BJ (cell line): ENCODE measurements around the gene TMEM150B. TPM values are rescaled to one million over a fixed set of nuclear protein-coding genes. Genes with fewer than 3 reads are reported as not detected.

Source experiments
- CTCF ChIA-PET: fragments of 350-600 bp; formaldehyde crosslinking; extraction: SDS; loops from one replicate; lab custom pipeline; 2021; ENCODE audit warnings: antibody characterized with exemption, inconsistent platforms; lab: Yijun Ruan, JAX
- POLR2A ChIA-PET: fragments of 300-600 bp; sonication (Branson Sonifier 250); formaldehyde crosslinking; extraction: SDS; loops from one replicate; lab custom pipeline; 2021; ENCODE audit warnings: antibody characterized with exemption; lab: Charles Lee
- DNase-seq: peaks from one replicate; pipeline ENCODE4 v3.0.0-alpha.2; 2011; ENCODE audit warnings: low read depth
- H3K27me3 ChIP-seq: 2 replicates; pipeline ENCODE4 v1.6.0; 2011; ENCODE audit warnings: low read length; ENCODE audit not compliant: control insufficient read depth, insufficient read depth
- H3K36me3 ChIP-seq: 2 replicates; pipeline ENCODE4 v1.5.1; 2011; ENCODE audit warnings: low read length; ENCODE audit not compliant: control insufficient read depth, insufficient read depth
- H3K4me3 ChIP-seq: 2 replicates; pipeline ENCODE4 v1.5.1; 2011; ENCODE audit warnings: low read depth, mild to moderate bottlenecking, control low read depth, low read length
- polyA plus RNA-seq: library from polyadenylated mRNA; depleted of rRNA; stranded (reverse); fragments of >200 nt; gene quantifications from 2 replicates; pipeline ENCODE4 v1.2.3, GENCODE V29; 2011; rRNA removed
- TF ChIP-seq, protein P1 (sequence below): IDR thresholded peaks from 2 replicates; pipeline ENCODE4 v1.5.1; 2011; ENCODE audit warnings: low read depth, mild to moderate bottlenecking, control low read depth, inconsistent platforms, low read length, moderate library complexity; ENCODE audit not compliant: insufficient read depth

TMEM150B gene
- polyA plus RNA-seq, 1 experiment = not detected

DNA sequence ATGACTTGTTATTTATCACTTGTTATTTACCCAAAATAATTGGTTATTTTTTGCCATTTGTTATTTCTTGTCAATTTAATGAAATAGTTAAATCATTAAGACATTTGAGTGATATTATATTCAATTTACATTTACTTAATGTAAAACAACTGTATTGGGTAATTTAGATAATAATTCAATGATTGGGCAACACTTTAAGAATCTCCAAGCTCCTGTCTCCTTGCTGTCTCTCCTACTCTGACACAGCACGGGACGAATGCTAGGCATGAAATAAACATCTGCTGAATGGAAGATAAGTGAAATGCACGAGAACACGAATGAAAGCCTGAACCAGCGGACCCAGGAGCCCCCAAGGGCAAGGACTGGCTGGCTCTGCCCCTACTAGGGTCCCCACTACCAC lies 60.6 kb downstream of the TMEM150B start:
- Histone ChIP-seq H3K36me3 (no peaks in the 10 kb centered on the region), H3K4me3 (no peak overlapping the region), H3K27me3 (no peaks in the 10 kb centered on the region)
- TF ChIP-seq, protein P1, sequence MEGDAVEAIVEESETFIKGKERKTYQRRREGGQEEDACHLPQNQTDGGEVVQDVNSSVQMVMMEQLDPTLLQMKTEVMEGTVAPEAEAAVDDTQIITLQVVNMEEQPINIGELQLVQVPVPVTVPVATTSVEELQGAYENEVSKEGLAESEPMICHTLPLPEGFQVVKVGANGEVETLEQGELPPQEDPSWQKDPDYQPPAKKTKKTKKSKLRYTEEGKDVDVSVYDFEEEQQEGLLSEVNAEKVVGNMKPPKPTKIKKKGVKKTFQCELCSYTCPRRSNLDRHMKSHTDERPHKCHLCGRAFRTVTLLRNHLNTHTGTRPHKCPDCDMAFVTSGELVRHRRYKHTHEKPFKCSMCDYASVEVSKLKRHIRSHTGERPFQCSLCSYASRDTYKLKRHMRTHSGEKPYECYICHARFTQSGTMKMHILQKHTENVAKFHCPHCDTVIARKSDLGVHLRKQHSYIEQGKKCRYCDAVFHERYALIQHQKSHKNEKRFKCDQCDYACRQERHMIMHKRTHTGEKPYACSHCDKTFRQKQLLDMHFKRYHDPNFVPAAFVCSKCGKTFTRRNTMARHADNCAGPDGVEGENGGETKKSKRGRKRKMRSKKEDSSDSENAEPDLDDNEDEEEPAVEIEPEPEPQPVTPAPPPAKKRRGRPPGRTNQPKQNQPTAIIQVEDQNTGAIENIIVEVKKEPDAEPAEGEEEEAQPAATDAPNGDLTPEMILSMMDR = no peak
- no peak for DNase-seq
- ChIA-PET CTCF (no interaction called here), POLR2A (no interaction called here)

Other genes with a start within 250 kb of the TMEM150B start
- gene EPS8L1, start 249.5 kb downstream of the TMEM150B start, polyA plus RNA-seq = 3.6 and 4.4 TPM in 2 replicates
- gene PPP1R12C, start 207.7 kb downstream of the TMEM150B start, polyA plus RNA-seq = 36.0 and 50.8 TPM in 2 replicates
- 10.4 and 10.5 TPM in 2 replicates for gene TNNT1, start 176.1 kb downstream of the TMEM150B start, polyA plus RNA-seq
- gene TNNI3, start 167.6 kb downstream of the TMEM150B start, polyA plus RNA-seq = 0.12 TPM in 1 of 2 replicates, not detected in the other
- 0.39 and 0.51 TPM in 2 replicates for gene DNAAF3, start 158.7 kb downstream of the TMEM150B start, polyA plus RNA-seq
- gene SYT5, start 145.1 kb downstream of the TMEM150B start, polyA plus RNA-seq = 0.26 and 0.47 TPM in 2 replicates
- 2.2 and 4.3 TPM in 2 replicates for gene PTPRH, start 115.8 kb downstream of the TMEM150B start, polyA plus RNA-seq
- 0.56 and 1.5 TPM in 2 replicates for gene TMEM86B, start 96.6 kb downstream of the TMEM150B start, polyA plus RNA-seq
- gene PPP6R1, start 66.3 kb downstream of the TMEM150B start, polyA plus RNA-seq = 25.9 and 42.5 TPM in 2 replicates
- 24.4 and 43.8 TPM in 2 replicates for gene HSPBP1, start 45.2 kb downstream of the TMEM150B start, polyA plus RNA-seq
- 10.6 and 12.8 TPM in 2 replicates for gene BRSK1, start 41.3 kb downstream of the TMEM150B start, polyA plus RNA-seq
- gene KMT5C, start 14.5 kb upstream of the TMEM150B start, polyA plus RNA-seq = 3.7 and 6.4 TPM in 2 replicates
- 0.12 and 0.58 TPM in 2 replicates for gene COX6B2, start 29.4 kb upstream of the TMEM150B start, polyA plus RNA-seq
- 0.02 TPM in 1 of 2 replicates, not detected in the other for gene GARIN5B, start 37.9 kb upstream of the TMEM150B start, polyA plus RNA-seq
- gene IL11, start 45.1 kb upstream of the TMEM150B start, polyA plus RNA-seq = 11.9 and 16.4 TPM in 2 replicates
- 0.93 and 1.3 TPM in 2 replicates for gene TMEM190, start 51.5 kb upstream of the TMEM150B start, polyA plus RNA-seq
- 0.10 and 0.15 TPM in 2 replicates for gene TMEM238, start 59.0 kb upstream of the TMEM150B start, polyA plus RNA-seq
- 485 and 838 TPM in 2 replicates for gene RPL28, start 60.6 kb upstream of the TMEM150B start, polyA plus RNA-seq
- gene UBE2S, start 82.4 kb upstream of the TMEM150B start, polyA plus RNA-seq = 47.7 and 79.4 TPM in 2 replicates
- gene SHISA7, start 118.0 kb upstream of the TMEM150B start, polyA plus RNA-seq = not detected in 2 replicates
- gene ISOC2, start 136.3 kb upstream of the TMEM150B start, polyA plus RNA-seq = 93.8 and 123 TPM in 2 replicates
- not detected in 2 replicates for gene C19orf85, start 139.4 kb upstream of the TMEM150B start, polyA plus RNA-seq
- 0.36 and 0.48 TPM in 2 replicates for gene ZNF628, start 151.3 kb upstream of the TMEM150B start, polyA plus RNA-seq
- gene NAT14, start 159.8 kb upstream of the TMEM150B start, polyA plus RNA-seq = 20.4 and 34.8 TPM in 2 replicates
- gene SSC5D, start 163.1 kb upstream of the TMEM150B start, polyA plus RNA-seq = 5.5 and 8.2 TPM in 2 replicates
- 0.07 TPM in 1 of 2 replicates, not detected in the other for gene SBK2, start 211.8 kb upstream of the TMEM150B start, polyA plus RNA-seq
- gene SBK3, start 220.2 kb upstream of the TMEM150B start, polyA plus RNA-seq = 0.06 and 0.11 TPM in 2 replicates